Cardiac septum (tissue), 1 donor: Measurements from ENCODE around the gene CACNA2D3. TPM values are rescaled to one million over a fixed set of nuclear protein-coding genes. Genes with fewer than 3 reads are reported as not detected.

Experiments
- DNase-seq: peaks from one replicate; pipeline ENCODE4 v3.0.0-alpha.2; 2020; ENCODE audit warnings: low spot score
- intact Hi-C: fragments of 100-400 bp; cut with DNase I; formaldehyde crosslinking; loops from one replicate; pipeline ENCODE4 v1.14.0; 2022
- total RNA-seq: library from RNA; stranded (reverse); fragmentation: NEBNext Ultra II Directional; extraction: Animal tissue kit (Norgen Biotek cat#: 25700); gene quantifications from one replicate; pipeline ENCODE4 v1.2.1, GENCODE V29; 2021
- donor health status: DM: no; HTN: no; CAD: no.

The CACNA2D3 gene
- total RNA-seq, 1 donor from 2014 or later, result 11.3 TPM

- intact Hi-C loops, result no loop called here
- DNase-seq, result no peak
Observed at GRCh38 chr3:54243960-54244682, 121.8 kb downstream of the CACNA2D3 start.

DNA sequence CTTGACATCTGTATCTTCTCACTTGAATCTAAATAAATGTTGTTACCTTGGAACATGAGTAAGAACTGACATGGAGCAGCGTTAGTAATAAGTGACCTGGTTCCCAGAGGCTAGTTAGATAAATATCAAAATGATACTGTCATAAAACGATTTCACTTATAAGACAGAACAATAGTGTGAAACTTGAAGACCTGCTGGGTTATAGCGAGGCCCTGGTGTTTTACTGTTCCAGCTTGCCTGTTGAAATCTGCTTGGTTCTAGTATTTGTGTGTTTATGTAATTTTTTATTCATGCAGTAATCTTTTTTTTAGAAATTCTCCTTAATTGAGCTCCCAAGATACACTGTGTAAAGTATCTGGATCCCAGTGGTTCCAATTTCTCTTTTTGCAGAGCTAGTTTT is 129.4 kb downstream of the CACNA2D3 start:
- DNase-seq, result no peak
- intact Hi-C loops, result no loop called here

GRCh38 chr3:54257125-54257720 is 134.9 kb downstream of the CACNA2D3 start:
- intact Hi-C loops, result no loop called here
- no peak for DNase-seq

- DNase-seq, result no peak
- intact Hi-C loops, result no loop called here
Observed at GRCh38 chr3:54259636-54260035, 137.3 kb downstream of the CACNA2D3 start.

DNA sequence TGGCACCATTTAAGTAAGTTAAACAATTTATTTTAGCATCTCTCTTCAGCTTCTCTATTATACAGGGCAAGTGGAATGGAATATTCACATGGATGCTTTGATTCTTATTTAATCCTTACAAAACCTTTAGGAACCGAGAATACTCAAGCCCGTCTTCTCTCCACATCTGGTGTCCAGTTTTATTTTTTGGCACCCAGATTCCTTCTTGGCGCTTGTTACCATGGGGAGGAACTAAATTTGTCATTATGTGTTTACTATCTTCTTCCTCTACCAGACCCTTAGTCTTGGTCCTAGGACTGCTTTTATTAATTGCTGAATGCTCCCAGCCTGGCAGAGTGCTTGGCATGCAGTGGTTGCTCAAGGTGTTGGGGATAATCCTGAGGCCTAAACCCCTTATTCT is 138.8 kb downstream of the CACNA2D3 start:
- intact Hi-C loops, result no loop called here
- no peak for DNase-seq

DNA sequence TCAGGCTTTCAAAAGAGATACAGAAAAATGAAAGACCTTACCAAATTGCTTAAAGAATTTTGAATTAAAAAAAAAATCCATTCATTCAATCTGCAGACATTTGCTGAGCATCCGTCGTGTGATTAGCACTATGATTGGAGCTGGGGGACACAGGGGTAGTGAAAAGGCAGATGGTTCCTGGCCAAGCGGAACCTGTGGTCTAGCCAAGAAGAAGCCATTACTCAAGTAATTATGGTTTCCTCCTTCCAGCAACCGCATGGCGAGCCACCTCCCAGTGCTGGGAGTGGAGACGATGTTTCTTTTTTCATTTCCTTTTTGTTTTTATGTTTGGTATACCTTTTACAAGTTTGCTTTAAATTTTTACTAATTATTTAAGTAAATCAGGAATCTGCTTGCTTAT is 140.2 kb downstream of the CACNA2D3 start:
- DNase-seq, result no peak
- intact Hi-C loops, result no loop called here

- intact Hi-C loops, result no loop called here
- no peak for DNase-seq
Observed at GRCh38 chr3:54262946-54263345, 140.6 kb downstream of the CACNA2D3 start.

DNA sequence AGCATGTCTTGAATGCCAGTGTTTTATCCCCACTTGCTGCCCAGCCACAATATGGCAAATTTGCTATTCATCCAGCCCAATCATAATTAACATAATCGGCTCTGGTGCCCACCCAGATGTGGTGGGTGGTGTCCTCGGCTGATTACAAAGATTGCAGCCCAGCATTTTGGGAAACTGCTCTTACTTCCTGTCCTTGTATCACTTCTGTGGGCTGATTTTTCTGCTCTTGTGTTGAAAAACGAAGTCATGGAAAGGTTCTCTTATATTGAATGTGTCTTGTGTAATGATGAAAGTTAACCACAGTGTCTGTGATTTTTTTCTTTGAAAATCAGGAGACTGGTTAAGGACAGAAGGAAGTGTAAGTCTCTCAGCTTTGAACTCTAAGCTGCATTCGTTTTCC is 141.7 kb downstream of the CACNA2D3 start:
- intact Hi-C loops, result no loop called here

GRCh38 chr3:54270816-54271526 is 148.6 kb downstream of the CACNA2D3 start:
- no peak for DNase-seq
- intact Hi-C loops, result no loop called here

More for the DNA sequence above, 141.7 kb downstream of the CACNA2D3 start:
- no peak for DNase-seq

- no peak for DNase-seq
- intact Hi-C loops, result no loop called here
Observed at GRCh38 chr3:54273791-54274190, 151.4 kb downstream of the CACNA2D3 start.

- DNase-seq, result no peak
- intact Hi-C loops, result no loop called here
Observed at GRCh38 chr3:54274607-54275006, 152.3 kb downstream of the CACNA2D3 start.

DNA sequence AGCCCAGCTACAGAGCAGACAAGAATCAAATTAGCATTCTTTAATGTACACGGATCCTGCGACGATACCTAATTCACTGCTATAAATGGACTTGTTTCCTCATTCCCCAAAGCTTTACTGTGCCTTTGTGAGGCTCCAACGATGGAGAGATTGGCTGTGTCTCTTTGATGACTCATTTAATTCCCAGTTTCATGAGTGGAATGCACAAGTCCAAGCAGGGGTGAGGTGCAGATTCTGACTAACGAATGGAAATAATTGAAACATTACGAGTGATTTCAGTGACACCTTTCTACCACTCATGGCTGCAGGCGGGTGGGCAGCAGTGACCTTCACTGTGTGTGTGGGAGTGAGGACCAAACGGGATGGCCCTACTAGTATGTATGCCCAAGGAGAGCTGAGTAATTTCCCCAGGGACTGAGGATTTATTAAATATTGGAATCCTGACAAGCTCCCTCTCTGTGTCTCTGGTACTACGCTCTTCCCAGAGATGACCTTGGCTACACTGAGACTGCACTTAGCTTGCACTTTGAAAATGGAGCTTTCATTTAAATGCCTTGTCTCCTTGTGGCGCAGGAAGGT is 156.7 kb downstream of the CACNA2D3 start:
- intact Hi-C loops, result no loop called here
- DNase-seq, result no peak

GRCh38 chr3:54283470-54283869 is 161.1 kb downstream of the CACNA2D3 start:
- DNase-seq, result no peak
- intact Hi-C loops, result no loop called here

DNA sequence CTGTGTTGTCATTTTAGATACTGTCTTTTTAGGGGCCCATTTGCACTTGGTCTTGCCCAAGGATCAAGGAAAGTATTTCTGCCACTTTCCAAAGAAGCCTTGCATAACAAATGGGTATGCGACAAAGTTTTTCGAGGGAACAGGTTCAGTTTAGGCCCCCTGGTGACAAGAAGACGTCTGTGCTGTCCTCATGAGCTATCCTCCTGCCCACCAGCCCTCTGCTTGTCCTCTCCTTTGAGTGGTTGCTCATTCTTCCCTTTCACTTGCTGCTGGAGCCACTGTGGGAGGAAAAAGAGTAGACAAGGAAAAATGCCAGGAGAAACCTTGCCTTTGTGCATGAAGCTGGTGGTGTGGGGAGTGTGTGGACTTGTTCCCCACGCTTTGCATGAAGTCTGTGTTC is 171.9 kb downstream of the CACNA2D3 start:
- DNase-seq, result no peak
- intact Hi-C loops, result no loop called here

- intact Hi-C loops, result no loop called here
- no peak for DNase-seq
Observed at GRCh38 chr3:54296531-54296930, 174.2 kb downstream of the CACNA2D3 start.

DNA sequence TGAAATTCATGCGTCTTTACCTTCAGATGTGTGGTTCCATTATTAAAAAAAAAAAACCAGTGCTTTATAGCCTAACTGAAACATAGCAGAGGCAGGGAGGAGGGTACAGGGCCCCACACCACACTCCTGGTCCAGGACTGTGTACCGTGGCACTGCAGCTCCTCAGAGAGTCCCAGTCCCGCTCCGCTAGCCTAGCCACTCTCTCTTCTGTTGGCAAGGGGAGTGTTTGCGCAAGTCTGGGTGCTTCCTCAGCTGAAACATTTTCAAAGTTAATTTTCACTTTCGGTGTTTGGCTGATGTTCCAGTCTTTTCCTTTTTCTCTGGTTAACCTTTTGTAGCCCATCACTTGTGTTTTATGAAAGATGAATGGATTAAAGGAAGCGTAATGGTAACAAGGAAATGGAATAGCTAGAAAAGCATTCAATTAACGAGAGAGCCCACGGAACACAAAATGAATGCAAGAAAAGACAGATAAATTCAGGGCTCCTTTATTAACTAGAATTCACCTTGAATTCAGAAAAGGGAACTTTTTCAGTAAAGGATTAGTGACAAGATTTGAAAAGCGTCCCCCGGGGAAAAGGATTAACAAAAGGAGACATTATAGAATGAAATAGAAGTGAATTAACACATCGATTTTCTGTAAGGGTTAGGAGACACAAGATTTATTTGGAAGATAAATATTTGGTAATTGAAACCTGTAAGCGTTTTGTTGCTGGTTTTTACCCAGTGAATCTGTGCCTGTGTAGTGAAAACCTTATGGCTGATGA is 177.0 kb downstream of the CACNA2D3 start:
- intact Hi-C loops, result no loop called here
- no peak for DNase-seq

GRCh38 chr3:54303517-54304375 is 181.4 kb downstream of the CACNA2D3 start:
- DNase-seq, result no peak
- intact Hi-C loops, result no loop called here

- intact Hi-C loops, result no loop called here
Observed at GRCh38 chr3:54304877-54305276, 182.5 kb downstream of the CACNA2D3 start.

More at GRCh38 chr3:54304877-54305276, 182.5 kb downstream of the CACNA2D3 start:
- DNase-seq, result no peak
